Stimulated activated CD8-positive, alpha-beta memory T cell treated with anti-CD3 and anti-CD28 coated beads, Interleukin-15, amount 100 ng/mL, for 4 hours (primary cell): ENCODE results near the gene LENEP.
A peak's percentile ranks its signal among the peaks of the same experiment; 100 is the strongest.

Experiments
- DNase-seq, 2 donors: peaks; one replicate each; pipeline ENCODE4 v3.0.0-alpha.2; 2020; ENCODE audit warnings: low read depth in 2 of 2

The LENEP gene

DNA sequence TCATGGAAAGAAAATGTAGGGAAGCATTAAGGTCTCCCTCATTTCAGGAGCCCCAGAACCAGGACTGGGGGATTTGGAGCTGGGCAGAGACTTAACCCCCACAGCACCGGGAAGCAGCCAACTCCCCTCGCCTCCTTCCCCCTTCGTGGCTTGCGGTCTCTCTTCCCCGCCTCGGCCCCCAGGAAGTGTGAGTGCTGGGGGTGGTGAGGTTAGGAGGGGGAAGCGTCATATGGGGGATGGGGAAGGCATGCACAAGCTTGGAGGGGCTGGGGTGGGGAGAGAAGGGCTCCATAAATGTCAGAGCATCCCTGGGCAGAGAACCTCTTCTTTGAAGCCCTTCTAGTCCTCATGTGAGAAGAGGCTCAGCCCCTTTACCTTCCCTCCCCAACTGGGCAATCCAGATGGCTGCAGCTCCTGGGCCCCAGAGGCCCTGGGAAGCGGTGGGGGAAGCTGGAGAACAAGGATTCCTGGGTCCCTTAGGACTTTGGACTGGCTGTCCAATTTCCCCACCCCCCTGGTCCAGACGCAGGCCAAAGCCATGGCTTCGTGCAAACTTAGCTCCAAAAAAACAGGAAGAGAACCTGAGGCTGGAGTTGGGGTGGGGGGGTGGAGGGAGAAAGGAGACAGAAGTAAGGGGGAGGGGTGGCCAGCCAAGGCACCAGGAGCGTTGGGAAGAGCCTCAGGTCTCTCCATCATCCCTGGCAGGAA lies 17.0 kb downstream of the LENEP start:
- DNase-seq = no peak

DNA sequence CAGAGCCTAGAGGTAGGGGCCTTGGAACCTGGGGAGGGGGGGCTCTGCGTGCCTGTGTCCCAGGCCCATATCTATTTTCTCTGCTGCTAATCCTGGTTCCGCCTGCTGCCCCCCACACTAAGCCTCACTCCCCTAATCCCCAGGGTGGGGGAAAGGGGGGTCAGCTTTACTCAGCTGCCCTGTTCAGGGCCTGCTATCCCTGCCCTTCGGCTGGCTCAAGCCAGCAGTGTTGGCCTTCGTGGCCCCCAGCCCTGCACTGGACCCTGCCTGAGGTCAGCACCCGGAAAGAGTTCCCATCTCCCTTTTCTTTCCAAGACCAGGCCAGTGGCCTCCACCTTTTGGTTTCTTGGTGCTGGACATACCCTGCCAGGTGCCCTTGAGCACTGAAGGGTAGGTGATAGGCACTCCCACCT lies 17.6 kb downstream of the LENEP start:
- DNase-seq = no peak

DNA sequence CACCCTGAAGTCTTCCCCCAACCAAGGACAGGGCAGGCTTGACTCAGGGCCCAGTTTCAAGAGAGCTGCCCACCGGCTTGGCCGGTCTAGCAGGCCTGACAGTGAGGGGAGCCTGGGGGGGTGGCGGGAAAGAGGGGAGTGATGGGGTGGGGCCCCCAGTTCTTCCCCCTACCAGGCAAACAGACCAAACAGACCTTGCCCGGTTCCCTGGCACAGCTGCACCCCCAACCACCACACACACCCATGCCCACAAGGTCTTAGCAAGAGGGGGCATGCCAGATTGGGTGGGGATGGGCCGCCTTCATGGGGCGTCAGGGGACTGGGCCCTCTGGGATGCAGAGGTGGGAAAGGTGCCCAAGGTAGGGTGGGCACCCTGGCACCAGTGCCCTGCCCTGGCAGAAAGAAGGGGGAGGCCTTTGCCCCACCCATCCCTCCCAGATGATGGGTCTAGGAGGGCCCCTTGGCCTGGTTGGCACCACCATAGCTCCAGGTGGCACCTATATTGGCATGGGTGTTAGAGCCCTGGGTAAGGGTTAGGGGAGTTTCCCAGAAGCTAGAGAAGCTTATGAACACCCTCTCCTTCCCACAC lies 18.1 kb downstream of the LENEP start:
- no peak for DNase-seq

DNA sequence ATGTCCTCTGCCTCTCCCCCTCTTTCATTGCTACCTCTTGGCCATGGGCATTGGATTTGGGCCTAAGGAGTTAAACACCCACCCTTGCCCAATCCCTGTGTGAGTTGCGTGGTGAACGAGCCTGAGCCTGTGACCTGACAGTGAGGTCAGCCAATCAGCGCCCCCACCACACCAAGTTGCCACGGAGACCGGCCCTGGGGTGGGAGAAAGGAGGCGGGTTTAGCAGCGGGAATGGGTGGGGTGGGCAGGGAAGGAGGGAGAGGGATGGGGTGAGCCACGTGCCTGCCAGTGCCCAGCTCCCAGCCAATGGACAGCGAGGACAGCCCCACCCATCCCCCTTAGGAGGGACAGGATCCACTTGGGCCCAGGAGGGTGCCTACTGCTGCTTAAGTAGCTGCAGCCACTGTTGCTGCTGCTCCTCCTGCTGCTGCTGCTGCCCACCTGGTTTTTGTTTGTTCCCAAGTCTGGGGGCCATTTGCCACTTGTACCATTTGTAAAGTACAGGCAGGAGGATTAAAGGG lies 18.7 kb downstream of the LENEP start:
- DNase-seq = no peak

DNA sequence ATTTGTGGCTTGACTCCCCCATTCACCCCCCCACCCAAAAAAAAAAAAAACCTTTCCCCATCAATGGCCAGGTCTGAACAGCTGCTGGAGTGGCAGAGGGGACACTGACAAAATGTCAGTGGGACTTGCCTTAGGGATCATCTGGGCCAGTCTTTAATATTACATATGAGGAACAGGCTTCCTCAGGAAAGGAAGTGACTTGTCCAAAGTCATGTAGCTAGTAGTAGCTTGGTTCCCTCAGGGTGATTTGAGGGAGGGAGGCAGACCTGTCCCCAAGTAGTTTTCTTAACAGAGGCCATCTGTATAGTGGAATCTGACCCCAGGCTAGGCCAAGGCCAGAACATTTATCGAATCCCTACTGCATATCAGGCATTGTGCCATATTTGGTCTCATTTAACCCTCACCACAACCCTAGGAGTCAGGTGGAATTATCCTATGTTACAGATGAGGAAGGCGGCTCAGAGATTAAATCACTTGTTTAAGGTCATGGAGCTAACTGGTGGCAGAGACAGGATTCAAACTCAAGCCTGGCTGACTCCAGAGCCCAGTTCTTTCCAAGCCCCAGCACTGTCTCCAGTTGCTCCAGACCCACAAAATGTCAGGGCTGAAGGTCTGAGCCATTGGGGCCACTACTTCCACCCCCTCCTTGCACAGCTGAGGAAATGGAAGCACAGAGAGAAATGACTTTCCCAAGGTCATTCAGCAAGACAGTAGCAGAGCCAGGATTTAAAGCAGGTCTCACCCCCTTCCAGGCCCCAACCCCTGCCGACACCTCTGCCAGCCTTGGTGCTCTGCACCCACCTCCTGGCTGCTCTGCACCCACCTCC lies 19.6 kb downstream of the LENEP start:
- DNase-seq = no peak

DNA sequence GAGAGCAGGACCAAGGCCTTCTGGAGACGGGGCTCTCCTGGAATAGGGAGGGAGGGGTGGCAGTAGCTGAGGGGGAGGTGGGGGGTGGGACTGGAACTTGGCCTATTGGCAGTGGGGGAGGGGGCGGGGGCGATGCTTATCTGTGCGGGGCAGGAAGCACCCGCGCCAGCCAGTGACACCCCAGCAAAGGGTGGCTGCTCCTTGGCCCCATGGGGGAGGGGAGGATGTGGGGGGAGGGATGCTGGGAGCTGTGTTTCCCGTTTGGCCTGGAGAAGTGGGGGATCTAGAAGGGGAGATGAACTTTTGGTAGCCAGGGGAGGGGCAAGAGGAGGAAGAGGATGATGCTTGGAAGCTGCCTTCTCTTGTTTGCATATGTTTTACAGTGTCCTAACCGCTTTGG lies 20.2 kb downstream of the LENEP start:
- DNase-seq = no peak

DNA sequence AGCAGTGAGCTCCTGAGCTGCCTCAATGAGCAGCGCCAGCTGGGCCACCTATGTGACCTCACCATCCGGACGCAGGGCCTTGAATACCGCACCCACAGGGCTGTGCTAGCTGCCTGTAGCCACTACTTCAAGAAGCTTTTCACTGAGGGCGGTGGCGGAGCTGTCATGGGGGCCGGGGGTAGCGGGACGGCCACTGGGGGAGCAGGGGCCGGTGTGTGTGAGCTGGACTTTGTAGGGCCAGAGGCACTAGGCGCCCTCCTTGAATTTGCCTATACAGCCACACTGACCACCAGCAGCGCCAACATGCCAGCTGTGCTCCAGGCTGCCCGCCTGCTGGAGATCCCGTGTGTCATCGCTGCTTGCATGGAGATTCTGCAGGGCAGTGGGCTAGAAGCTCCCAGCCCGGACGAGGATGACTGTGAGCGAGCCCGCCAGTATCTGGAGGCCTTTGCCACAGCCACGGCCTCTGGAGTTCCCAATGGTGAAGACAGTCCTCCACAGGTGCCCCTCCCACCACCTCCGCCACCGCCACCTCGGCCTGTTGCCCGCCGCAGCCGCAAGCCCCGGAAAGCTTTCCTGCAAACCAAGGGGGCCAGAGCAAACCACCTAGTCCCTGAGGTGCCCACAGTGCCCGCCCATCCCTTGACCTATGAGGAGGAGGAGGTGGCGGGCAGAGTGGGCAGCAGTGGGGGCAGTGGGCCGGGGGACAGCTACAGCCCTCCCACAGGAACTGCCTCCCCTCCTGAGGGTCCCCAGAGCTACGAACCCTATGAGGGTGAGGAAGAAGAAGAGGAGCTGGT lies 21.5 kb downstream of the LENEP start:
- DNase-seq = no peak

DNA sequence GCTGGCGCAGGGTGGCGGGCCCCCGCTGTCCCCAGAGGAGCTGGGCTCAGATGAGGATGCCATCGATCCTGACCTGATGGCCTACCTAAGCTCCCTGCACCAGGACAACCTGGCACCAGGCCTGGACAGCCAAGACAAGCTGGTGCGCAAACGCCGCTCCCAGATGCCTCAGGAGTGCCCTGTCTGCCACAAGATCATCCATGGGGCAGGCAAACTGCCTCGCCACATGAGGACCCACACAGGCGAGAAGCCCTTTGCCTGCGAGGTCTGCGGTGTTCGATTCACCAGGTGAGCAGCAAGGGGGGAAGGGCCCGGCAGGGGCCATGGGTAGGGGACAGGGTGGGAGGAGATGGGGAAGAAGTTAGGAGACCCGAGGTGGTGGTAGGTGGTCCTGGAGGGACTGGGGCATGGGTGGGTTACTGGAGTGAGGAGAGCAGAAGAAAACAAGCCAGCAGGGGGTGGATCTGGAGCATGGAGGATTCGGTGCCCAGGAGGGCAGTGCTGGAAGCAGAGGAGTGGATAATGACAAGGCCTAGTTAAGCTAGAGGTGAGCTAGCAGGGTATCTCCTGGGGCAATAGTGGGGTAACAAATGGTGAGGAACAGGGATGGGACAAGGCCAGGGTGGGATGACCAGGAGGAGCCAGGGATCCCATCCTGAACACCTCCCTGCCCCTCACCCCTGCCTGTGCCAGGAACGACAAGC lies 22.3 kb downstream of the LENEP start:
- DNase-seq = no peak

DNA sequence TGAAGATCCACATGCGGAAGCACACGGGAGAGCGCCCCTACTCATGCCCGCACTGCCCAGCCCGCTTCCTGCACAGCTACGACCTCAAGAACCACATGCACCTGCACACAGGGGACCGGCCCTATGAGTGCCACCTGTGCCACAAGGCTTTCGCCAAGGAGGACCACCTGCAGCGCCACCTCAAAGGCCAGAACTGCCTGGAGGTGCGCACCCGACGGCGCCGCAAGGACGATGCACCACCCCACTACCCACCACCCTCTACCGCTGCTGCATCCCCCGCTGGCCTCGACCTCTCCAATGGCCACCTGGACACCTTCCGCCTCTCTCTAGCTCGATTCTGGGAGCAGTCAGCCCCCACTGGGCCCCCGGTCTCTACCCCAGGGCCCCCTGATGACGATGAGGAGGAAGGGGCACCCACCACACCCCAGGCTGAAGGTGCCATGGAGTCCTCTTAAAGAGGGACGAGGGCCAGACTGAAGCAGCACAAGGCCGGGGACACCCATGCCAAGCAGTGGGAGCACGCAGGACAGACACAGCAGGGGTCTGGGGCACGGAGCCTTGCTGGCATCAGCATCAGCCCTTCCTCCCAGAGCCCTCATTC lies 22.9 kb downstream of the LENEP start:
- DNase-seq = no peak

DNA sequence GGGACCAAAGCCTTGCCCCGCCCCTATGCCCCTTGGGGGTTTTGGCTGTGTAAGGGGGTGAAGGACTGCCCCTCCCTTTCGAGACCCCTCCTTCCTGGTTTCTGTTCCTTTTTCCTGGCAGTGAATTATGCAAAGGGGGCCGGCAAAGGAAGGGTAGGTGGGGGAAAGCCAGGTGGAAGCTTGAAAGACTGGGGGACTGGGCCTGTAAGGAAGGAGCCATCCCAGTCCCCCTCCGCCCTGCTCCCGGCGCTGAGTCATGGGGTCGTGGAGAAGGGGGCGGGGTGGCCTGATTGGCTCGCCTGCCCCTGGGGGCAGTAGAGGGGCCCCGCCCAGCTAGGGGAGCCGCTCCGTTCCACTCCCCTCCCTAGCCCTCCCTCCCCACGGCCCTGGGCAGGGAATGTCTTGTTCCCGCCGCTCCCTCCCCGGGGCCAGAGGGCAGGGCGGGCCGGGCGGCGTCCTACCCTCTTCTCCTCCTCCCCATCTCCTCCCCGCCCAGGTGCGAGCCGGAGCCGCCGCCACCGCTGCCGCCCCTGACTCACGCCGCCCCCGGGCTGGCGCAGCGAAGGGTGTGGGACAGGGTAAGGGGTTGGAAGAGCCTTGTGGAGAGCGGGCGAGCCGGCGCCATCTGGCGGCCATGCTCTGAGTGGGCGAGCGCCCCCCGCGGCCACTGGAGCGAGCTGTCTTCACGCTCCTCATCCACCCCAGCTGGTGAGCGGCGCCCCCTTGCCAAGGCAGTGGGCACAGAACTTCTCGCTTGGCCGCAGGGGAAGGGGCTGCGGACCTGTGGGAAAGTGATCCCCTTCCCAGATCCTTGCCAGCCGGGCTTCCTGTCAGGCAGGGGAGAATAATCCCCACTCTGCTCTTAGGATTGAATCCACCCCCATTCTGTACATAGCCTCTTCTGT lies 23.9 kb downstream of the LENEP start:
- DNase-seq = peak; percentile 85 to 87

DNA sequence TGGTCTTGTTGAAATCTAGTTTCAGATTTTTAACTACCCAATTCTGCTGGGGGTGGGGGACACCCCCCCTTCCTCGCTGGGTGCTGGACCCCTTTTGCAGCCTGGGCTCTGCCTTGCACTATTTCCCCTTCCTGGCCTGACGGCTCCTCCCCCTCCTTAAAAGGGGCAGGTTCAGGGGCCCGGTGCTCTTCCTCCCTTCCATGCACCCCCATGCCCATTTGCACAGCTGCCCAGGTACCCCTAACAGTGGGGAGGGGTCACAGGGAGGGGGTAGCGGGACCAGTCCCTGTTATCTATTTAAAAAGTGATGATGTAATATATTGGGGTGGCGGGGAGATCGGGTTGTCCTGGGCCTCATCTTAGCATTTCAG lies 24.5 kb downstream of the LENEP start:
- DNase-seq = no peak

DNA sequence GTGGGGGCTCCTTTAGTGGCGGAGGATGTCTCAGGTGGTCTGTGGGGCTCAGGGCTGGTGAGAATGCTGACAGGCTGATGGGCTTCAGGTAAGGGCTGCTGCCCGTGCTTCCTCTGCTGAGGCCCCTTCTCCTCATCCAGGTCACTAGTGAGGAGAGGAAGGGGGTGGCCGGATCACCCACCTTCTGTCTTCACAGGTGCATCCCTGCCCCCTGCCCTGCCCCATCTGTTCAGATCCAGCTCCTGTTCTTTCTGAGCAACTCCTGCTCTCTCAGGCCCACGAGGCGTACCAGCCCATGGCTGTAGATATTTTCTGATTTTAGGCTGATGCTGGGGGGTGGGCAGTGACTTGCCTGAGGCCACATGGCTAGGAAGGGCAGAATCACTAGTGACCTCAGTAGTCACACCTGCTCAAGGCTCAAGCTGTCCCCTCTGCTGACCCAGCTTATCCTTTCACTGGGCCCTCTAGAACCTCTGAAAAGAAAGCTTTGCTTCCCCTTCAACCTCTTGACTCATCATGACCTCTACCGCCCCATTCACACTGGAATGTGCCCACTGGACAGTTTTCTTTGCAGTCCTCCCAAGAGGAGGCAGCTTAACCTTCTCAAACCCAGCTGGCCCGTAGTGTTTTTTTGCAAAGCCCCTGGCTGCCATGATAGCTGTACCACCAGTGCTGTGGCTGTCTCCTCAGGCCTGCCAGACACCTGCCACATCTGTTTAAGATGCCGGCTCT lies 25.4 kb downstream of the LENEP start:
- DNase-seq = no peak

DNA sequence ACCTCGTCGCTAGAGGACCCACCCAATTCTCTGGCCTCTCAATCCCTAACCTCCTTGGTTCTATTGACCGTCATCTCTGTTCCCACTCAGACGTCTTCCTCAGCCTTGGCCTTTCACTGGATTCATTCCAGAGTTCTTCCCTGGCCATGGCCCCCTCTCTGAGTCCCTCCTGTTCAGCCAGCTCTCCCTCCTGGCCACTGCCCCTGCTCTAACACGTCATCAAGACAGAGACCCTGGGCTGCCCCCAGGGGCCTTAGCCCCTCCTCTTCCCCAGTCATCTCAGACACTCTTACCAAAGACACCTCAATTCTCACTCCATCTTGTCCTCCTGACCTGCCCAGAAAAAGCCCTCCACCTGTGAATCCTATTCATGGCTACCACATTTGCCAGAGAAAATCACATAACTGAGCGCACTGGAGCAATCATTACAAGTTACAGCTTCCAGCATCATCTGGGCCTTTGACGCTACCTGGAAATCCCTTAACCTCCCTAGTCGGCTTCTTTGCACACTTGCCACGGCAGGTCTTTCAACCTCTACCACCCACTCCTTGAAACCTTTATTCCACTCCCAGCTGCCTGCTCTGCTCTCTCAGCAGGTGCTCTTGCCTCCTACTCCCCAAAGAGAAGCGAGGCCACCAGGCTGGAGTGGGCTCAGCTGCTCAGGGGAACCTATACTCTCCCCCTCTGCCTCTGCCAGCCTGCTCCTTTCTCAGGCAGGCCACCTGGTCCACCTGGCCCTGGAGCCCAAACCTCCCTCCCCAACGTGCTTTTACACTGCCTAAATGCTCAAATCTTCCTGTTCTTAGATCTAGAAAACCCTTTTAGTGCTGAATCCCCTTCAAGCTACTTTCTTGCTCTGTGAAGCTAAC lies 26.2 kb downstream of the LENEP start:
- DNase-seq = no peak

DNA sequence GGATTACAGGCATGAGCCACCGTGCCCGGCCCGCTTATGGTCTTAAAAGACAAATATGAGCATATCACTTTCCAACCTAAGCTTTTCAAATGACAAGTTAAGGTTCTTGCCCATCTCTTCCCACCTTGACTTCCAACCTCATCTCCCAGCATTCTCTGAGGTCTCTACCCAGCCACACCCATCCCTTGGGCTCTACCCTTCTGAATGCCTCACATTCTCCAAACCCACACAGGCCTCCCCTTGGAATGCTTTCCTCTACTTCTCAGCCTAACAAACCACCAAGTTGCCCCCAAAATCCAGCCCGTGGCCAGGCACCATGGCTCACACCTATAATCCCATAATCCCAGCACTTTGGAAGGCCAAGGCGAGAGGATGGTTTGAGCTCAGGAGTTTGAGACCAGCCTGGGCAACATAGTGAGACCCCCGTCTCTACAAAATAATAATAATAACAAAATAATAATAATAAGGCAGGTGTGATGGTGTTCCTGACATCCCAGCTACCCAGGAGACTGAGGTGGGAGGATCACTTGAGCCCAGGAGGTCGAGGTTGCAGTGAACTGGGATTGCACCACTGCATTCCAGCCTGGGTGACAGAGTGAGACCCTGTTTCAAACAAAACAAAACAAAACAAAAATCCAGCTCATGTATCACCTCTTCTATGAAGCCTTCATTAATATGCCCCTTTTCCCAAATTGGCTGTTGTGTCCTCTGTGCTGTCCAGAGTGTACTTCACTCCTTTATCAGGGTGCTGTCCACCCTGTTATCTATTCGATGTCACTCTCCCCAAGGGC lies 28.9 kb downstream of the LENEP start:
- no peak for DNase-seq

DNA sequence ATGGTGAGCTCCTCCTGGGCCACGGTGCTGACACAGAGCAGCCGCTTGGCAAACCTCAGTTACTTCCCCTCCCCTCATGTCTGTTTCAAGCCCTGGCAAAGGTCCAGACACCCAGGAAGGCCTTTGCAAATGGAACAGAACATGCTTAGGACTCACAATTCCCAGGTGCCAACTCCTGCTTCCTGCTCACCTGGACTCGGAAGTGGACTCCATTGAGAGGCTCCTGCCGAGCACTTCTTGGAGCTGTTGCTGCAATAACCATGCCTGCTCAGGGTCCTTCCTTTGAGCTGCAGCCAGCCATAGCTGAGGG lies 29.5 kb downstream of the LENEP start:
- DNase-seq = no peak

DNA sequence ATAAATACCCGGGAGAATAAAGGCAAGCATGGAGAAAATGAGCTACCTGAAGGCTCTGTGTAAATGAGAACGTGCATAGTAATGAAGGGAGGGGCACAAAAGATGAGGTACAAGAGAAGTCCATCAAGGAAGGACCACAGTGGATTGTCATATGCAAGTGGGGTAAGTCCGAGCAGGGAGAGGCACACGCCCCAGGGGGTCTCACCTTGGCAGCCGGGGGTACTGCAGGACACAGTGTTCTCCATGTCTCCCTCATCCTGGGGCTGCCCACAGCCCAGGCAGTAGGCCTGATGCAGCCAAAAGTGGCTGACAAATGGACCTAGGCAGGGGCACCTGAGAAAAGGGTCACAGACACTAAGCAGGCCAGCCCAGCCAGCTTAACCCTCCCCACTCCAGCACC lies 30.2 kb downstream of the LENEP start:
- DNase-seq = no peak

DNA sequence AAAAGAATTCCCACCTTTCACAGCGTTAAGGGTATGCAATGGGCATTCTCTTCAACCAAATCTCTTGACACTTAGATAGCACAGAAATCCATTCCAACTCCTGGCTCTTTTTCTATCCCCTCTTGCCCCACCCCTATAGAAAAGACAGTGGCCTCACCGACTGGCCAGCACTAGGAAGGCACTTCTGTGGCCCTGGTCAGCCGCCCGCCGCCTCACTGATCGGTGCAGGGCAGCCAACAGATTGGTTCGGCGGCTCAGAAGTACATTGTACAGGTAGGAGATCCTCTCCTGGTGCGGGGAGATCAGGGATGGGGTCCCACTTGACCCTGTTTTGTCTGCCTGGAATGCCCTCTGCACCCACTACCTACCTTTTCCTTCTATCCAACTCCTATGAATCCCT lies 30.9 kb downstream of the LENEP start:
- no peak for DNase-seq

DNA sequence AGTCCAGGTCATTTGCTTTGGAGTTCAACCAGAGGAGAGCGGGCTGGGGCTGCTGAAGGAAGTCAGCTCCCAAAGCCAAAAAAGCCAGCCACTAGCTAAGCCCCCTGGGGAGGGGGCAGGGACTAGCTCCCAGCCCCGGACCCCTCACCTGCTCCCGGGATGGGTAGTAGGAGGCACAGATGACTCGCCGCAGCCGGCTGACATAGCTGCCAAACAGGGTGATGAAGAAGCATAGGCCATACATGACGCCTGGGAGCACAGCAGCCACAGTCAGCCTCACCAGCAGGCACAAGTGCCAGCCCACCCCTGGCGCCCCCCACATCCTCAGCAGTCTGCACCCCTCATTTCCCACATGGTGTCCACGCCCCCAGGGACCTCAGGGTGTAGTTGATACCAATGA lies 32.8 kb downstream of the LENEP start:
- no peak for DNase-seq
